NCI-H226 (cell line): Measurements from ENCODE around the gene MTA1.

ENCODE experiments used
- DNase-seq: peaks from one replicate; pipeline ENCODE4 v3.0.0-alpha.2; 2015

Gene MTA1

DNA sequence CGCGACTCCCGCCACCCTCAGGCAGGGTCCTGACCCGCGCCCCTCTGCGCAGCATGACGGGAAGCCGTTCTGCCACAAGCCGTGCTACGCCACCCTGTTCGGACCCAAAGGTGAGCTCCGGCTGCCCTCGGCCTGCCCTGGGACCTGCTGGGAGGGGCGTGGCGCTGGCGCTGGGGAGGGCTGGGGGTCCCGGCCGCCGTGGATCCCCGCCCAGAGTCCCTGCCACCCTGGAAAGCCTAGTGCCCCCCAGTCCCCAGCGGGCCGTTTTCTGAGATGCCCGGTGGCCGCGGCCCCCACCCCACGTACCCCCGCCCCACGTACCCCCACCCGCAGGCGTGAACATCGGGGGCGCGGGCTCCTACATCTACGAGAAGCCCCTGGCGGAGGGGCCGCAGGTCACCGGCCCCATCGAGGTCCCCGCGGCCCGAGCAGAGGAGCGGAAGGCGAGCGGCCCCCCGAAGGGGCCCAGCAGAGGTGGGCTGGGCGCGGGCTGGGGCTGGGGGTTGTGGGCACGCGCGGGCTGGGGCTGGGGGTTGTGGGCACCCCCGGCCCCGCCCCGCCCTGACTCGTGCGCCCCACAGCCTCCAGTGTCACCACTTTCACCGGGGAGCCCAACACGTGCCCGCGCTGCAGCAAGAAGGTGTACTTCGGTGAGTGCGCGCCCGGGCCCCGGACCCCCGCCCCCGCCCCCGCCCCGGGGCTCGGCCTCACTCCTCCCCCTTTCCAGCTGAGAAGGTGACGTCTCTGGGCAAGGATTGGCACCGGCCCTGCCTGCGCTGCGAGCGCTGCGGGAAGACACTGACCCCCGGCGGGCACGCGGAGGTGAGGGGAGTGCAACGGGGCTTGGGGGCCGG lies 59.0 kb downstream of the MTA1 start:
- DNase-seq = no peak

DNA sequence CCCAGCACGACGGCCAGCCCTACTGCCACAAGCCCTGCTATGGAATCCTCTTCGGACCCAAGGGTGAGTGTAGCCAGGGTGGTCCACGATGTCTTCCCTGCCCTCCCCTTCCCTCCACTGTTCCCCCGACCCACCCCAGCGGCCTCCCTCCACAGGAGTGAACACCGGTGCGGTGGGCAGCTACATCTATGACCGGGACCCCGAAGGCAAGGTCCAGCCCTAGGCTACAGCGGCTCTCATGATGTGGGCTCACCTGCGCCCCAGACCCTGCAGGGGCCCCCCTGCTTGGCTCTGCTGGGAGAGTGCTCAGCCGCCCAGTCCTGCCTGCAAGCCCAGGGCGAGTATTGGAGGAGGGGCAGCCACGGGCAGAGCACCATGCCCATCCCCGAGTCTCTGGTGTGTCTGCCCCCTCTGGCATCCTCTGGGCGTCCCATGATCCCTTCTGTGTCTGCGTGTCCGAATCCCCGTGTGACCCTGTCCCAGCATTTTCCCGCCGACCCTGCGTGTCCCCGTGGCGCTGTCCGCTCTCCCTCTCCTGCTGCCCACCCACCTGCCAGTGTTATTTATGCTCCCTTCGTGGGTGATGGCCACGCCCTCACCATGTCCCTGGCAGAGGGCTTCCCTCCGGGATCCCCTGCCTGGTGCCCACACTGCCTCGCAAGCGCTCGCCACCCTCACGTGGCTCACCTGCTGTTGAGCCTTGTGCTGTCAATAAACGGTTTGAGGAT lies 60.0 kb downstream of the MTA1 start:
- DNase-seq = no peak

DNA sequence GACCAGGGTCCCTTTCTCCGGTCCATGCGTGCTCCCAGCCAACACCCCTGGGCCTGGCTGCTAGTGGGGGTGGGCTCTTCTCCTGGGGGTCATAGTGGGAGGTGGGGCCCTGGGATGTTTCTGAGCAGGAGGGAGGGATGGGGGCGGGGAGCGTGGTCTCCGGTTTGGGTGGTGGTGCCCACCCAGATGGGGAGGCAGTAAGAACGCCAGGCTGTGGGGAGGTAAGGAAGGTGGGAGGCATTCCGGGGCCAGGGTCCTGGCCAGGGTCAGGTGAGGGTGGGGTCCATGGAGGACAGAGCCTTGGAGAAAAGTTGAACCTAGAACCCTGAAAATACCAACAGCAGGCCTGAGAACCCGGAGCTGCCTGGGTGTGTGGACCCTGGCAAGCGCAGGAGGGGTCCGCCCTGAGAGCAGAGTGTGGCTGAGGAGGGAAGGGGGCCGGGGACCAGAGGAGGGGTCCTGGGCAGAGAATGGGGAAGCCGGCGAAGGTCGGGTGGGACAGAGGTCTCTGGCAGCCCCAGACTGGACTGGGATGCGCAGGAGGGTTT lies 60.6 kb downstream of the MTA1 start:
- no peak for DNase-seq

DNA sequence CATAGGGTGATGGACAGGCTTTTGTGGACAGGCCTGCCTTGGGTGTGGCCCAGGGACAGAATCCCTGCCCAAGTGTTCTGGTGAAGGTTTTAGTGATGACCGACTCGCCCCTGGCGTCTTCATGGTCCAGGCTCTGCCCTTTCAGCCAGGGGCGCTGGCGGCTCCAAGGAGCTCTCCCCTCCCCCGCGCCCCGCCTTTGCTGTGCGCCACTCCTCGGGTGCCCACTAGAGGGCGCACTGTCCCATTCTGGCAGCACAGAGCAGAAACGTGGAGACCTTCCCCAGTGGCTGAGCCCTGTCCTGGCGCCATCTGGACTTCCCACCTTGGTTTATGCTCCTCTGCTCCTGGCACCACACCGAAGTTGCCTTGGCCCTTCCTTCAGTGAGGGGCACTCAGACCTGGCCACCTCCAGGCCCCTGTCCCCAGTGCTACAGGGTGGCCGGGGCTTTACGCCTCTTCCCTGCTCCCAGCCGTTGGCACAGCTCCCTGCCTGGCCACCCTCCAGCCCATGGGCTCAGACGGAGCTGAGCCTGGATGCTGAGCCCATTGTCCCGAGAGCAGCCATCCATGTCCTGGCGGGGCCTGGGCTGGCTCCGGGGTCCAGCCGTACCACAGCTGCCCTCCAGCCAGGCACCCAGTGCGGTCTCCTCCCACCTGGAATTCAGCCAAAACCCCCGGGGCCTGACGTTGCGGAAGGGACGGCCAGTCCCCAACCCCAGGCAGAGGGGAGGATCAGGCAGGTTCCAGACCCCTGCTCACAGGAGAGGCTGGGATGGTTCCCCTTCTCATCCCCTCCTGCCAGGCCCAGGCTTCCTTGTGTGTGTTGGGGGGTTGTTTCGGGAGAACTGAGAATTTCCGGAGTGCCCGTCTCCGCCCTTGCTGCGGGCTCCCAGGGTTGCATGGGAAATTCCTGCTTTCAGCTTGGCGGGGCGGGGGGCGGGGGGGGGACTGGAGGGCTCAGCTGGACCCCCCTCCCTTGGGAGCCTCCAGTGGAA lies 61.5 kb downstream of the MTA1 start:
- peak; percentile 73 for DNase-seq

DNA sequence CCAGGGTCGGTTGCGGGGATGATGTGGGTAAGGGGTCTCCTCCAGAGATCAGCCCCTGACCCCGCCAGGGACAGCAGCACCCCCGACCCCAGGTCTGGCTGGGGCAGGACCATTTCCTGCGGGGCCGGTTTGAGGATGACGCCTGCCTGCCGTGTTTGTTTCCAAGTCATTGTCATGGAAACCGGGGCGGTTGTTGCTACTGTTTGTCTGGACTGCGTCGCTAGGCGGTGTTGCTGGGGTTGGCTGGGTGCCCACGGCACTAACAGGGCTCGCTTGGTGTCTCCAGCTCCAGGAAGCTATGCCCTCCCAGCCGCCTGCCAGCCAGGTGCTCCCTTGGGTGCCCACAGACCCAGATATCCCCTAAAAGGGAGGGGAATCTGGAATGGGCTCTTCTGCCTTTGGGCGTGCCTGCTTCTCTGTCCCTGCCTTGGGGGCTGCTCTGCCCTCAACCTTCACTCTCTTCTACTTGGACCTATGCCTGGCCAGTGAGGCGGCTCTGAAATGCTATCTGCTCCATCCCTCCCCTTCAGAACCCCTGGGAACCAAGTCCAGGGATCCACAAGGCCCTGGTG lies 62.3 kb downstream of the MTA1 start:
- peak; percentile 93 for DNase-seq

DNA sequence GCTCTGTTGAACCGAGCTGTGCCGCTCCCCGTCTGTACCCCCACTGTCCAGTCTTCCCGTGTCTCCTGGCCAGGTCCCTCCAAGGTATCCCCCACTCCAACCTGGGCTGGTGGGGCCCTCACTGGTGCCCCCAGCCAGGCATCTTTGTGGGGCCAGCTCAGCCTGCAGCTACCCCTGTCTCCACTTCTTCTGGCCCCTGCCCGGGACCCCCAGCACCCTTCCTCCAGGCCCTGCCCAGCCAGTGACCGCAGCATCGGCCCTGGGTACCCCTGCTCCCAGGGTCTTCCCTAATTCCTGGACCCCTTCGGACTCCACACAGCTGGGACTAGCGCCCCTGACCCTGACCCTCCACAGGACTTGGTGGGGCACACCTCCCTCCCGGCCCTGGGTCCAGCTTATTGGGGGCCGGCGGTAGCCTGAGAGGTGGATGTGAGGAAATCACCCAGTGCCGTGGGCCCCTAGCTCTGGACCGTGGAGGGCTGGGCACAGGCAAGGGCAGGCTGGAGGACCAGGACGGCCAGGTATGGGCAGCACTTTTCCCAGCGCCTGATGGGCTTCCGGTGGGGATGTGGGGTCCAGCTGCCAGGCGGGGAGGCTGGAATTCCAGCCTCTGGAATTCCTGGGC lies 63.0 kb downstream of the MTA1 start:
- no peak for DNase-seq

DNA sequence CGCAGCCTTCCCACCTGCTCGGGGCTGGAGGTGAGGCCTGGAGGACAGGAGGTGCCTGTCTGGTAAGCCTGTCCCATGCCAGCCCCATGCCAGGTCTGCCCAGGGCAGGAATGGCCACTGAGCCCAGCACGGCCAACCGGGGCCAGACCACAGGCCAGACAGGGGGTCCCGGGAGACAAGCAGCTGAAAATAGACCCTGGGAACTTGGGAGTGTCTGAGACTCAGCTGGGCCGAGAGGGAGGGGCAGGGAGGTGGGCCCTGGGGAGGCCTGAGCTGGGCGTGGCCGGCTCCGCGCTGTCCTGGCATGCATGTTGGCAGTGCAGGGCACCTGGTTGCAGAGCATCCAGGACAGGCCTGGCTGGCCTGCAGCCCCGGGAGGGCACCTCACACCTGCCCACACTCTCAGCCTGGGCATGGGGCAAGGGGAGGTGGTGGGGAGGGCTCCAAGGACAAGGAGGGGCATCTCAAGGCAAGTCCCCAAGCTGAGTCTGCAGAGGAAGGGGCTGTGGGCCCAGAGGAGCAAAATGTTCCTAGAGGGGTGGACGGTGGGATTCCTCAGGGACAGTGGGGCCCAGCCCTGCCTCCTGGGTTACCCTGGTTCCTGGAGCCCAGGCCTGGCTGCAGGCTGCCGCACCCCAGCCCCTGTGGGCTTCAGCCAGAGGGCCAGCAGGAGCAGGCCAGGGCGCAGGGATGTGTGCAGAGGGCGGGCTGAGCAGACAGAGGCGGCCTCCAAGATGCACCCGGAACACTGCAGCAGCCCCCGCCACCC lies 63.9 kb downstream of the MTA1 start:
- no peak for DNase-seq

DNA sequence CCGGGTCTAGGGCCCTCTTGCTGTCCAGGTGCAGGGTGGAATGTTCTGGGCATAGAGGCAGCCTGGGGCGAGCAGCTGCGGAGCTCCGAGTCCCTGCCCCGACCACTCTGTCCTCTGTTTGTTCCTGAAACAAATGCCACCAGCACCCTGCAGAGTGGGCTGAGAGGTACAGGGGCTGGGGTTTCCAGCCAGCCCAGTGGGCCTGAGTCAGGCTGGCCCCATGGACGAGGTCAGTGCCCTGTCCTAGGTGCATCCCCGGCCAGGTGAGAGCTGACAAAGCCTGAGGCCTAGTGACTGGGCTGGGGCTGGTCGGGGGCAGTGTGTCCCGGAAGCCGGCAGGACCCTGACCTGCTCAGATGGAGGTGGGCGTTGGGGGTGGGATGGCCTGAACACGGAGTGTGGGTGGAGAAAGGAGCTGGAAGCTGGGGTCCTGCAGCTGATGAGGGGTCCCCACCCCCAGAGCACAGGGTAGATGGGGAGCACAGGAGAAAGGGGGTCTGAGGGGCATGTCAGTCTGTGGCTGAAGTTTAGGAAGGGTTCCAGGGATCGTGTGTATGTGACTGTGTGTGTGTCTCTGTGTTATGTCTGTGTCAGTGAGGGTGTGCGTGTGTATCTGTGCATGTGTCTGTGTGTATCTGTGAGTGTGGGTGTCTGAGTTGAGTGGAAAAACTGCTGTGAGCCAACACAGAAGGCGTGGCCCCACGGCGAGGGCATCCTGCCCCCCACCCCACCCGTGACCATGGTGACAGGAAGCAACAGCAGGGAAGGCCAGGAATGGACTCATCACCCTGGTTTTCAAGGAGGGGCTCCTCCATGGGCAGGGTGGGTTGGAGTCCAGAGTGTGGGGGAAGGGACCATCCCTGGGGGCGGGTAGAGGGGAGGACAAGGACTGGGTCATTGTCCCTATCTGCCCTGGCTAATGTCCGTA lies 64.7 kb downstream of the MTA1 start:
- no peak for DNase-seq

DNA sequence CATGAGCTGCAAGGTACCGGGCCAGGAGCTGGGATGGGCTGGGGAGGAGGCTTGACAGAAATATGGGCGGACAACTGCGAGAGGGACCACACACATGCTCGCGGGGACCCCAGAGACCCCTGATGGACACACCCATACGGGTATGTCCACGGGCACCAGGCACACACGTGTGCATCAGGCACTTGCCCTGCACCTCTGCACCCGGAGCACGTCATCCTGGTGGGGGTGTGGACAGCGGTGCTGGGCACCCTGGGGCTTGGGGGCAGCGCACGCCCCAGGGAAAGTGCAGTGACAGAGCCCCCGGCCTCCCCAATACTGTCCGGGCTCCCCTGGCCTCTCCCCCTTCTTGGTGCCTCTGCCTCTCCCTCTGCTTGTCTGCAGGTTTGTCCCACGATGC lies 65.4 kb downstream of the MTA1 start:
- no peak for DNase-seq

DNA sequence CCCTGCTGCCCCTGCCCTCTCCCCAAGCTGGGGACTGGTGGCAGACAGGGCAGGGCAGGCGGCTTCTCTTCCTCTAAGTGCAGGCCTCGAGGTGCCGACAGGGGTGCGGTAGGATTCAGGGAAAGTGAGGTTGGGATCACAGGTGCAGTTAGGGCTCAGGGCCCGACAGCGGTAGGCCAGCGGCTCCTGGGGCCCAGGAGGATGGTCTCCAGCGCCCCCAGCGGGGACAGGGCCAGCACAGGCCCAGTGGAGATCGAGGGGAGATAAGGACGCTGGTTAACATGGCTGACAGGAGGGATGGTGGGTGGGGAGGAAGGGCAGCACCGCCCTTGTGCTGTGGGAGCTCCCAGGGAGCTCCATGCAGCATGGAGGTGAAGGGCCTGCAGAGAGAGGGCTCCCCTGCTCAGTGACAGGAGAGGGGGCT lies 66.1 kb downstream of the MTA1 start:
- DNase-seq = no peak

DNA sequence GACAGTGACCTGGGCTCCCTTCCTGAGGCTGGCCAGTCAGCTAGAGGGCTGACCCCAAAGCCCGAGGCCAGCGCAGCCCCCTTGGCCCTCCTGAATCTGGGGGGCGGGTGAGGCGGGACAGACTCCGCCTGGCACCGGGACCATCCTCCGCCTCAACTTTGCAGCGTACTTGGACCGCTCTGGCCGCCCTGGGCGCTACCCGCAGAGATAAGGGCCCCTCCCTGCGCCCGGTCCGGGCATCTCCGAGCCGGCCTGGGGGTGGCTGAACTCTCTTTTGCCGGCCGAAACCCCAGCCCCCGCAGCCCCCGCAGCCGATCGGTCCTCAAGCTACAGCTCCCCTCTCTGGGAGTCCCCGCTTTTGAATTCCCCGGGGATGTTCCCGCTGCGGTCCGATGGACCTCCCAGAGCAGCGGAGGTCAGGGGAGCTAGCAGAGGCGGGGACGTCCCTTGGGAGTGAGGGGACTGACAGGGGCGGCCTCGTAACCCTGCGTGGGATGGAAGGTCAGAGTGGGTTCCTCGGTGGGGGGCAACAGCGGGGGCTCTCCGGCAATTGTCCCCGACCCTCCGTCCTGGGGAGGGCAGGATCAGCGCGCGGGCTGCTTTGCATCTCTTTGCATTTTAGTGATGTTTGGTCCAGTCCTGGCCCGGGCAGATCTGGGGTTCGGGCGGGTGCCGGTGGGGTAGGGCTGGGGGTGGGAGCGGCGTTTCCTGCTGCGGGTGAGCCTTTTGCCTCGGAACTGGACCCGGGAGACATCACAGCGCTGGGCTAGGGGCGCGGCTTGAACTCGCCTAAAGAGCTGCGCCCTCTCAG lies 66.7 kb downstream of the MTA1 start, which contains the start of gene CRIP1:
TSS of gene CRIP1 (plus strand) at position 724 of the 811 bp plus-strand sequence. CDS start 374 bp downstream, outside the sequence.
- peak; percentile 89 for DNase-seq

DNA sequence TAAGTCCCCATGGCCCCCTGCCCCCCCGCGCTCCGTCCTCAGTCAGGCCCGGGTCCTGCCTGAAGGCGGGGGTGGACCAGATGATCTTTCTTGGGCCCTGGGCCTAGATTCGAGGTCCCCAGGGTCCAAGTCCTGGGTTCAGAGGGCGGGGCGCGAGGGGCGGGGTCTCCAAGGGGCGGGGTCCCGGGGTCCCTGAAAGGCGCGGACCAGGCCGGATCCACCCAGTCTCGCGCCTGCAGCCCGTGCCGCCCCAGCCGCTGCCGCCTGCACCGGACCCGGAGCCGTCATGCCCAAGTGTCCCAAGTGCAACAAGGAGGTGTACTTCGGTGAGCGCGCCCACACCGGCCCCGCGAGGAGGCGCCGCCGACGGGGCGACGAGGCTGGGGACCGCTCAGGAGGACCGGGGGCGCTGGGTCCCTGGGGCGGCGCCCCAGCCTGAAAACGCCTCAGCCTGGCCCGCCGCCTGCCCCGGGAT lies 67.4 kb downstream of the MTA1 start:
- peak; percentile 60 for DNase-seq

DNA sequence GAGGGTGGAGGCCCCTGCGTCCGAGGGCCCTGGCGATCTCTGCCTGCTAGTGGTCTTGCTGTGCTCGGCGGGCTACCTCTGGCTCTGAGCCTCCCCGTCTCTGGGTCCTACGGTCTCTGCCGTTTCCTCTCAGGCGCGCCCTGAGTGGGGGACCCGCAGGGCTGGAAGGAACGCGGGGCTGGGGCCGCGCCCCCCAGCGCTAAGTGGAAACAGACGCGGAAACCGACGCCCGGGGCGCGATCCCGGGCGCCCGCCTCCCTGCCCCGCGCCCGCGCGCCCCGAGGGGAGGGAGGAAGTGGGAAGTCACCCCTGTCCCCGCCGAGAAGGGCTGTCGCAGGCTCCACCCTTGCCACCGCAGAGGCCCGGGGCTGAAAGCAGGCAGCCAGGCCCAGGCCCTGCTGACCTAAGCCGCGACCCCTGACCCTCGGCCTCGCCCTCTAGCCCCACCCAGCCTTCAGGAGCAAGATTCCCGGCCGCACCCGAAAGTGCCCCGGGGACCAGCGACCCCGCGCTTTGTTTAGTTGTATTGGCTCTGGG lies 67.9 kb downstream of the MTA1 start:
- no peak for DNase-seq

DNA sequence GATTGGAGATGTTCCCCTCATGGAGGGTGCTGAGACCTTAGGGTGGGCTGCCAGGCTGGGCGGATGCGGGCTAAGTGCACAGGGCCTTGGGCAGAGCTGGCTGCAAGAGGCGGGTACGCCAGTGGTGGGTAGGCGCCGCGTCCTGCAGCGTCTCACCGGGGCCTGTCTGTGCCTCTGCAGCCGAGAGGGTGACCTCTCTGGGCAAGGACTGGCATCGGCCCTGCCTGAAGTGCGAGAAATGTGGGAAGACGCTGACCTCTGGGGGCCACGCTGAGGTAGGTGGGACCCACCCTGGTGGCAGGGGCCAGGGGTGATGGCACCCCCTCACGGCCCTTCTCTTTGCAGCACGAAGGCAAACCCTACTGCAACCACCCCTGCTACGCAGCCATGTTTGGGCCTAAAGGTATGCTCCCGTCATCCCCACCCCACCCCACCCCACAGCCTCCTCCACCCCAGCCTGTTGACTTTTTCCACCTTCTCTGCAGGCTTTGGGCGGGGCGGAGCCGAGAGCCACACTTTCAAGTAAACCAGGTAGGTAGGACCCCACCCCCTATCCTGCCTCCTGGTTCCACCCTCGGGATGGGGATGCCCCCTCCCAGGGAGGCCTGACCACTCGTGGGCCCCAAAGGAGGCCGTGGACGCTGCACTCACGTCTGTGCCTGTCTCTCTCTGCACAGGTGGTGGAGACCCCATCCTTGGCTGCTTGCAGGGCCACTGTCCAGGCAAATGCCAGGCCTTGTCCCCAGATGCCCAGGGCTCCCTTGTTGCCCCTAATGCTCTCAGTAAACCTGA lies 68.6 kb downstream of the MTA1 start:
- no peak for DNase-seq

DNA sequence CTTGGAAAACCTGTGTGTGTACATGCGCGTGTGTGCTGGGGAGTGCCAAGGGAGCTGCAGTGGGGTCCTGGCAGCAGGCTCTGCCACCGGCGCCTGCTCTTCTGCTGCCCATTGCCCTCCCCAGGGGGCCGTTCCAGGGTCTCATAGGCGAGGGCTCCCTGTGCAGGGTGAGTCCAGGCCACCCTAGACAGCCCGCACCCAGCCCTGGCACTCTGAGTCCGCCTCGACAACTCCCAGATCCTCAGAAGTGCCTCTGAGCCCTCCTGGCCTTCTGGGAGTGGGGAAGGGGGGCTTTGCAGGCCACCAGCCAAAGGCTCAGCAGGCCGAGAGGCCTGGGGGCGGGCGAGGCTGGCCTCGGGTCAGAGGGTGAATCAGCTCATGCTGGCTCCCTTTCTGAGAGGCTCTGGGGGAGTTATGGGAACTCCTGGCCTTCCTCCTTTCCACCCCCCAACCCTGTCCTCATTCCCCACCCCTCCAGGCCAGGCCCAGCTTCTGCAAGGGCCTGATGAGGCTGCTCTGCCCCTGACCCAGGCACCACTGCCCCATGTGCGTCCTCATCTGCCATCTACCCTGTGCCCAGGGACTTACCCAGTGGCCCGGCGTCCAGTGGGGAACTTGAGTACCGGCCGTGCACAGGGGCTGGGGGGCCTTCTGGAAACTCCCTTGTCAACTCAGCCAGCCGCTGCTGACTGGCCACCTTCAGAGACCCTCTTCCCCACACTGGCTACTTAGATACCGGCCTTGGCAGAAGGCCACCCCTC lies 69.3 kb downstream of the MTA1 start:
- DNase-seq = peak; percentile 49

DNA sequence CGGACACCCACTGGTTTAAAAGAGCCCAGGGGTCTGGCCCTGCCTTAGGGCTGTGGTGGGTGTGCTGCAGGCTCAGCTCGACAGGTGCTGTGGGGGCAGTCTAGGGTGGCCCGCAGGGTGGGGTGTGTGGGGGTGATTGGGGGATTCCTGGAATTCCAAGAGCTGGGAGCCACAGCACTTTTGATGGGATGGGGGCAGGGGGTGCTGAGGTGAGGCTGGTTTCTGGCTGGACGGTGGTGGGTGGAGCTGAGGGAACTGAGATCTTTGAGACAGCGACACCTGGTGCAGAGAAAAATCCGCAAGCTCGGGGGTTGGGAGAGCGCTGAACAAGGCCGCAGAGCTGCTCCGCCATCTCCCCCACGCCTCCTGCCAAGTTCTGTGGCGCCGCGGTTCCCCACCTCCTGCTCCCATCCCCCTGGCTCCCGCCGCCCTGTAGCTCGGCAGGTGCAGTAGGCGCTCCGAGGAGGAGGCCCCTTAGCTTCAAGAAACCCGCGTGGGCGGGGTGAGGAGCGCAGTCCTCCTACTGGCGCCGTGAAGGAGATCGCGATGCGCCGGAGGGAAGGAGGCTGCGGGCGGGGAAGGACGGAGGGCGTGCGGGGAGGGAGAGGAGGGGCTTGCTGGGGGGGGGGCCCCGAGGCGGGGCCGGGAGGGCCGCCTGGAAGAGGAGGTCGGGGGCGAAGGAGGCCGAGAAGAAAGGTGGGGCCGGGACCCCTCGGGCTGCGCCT lies 70.1 kb downstream of the MTA1 start:
- DNase-seq = peak; percentile 97
